T-helper 1 cell (primary cell): ENCODE measurements around the gene GNAI1.
A peak's percentile ranks its signal among the peaks of the same experiment; 100 is the strongest.
"Not testable (repeated sequence)": the region's sequence is repeated elsewhere in the genome, so short reads cannot be mapped to it uniquely, and the experiment has no call there.

ENCODE experiments used
- DNase-seq, 5 donors: peaks; one replicate each; pipeline ENCODE4 v3.0.0-alpha.2; 2012 to 2020

The GNAI1 gene

DNA sequence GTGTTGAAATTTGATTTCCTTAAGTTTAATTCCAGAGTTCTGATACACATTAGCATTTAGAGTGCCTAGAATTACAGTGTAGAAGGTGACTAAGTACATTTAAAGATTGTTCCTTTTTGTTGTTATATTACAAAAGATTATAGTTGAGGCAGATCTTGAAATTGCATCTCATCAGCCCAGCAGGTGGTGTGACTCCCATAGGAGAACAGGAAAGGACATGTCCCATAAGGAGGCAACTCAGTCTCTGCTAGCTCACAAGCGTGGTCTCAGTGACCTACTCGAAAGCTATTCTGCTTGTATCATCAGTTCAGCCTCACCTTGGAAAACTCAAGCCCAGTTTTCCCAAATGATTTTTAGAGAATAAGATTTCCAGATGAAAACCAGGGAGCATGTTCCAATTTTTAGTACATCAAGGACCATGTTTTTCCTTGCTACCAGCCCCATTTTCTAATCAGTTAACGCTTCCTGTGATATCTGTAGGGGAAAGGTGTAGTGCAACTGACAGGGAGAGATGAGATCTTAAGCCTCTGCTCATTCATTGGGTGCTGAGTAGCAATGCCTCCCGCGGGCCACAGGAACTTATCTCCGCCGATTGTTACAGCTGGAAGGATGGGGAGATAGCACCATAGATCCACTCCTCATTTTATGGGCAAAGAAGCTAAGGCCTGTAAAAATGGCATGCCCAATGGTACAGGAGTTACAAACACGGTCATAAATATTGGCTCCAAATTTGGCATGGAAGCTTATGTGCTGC, 1.1 kb upstream of the GNAI1 start:
- DNase-seq: no peak

DNA sequence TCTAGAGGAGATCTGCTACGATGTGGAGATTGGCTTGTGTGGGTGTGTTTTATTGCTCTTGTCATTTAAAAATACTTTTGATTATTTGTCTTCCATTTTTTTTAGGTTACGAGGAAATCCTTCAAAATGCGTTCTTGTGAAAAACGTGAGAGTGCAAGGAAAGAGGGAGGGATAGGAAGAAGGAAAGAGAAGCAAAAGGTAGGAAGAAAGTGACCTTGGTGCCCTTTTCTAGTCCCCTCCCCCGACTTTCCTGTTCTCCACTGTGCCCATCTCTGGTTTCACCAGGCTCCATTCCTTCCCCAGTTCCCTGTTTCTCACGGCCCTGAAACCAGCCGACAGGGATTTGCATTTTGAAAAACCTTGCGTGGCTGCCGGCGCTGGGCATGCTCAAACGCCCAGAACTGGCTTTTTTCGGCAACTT, 506 bp upstream of the GNAI1 start:
- DNase-seq: no peak

GRCh38 chr7:80135309-80136104, 876 bp downstream of the GNAI1 start:
- peak in 1 of 5 donors; percentile 24 for DNase-seq

DNA sequence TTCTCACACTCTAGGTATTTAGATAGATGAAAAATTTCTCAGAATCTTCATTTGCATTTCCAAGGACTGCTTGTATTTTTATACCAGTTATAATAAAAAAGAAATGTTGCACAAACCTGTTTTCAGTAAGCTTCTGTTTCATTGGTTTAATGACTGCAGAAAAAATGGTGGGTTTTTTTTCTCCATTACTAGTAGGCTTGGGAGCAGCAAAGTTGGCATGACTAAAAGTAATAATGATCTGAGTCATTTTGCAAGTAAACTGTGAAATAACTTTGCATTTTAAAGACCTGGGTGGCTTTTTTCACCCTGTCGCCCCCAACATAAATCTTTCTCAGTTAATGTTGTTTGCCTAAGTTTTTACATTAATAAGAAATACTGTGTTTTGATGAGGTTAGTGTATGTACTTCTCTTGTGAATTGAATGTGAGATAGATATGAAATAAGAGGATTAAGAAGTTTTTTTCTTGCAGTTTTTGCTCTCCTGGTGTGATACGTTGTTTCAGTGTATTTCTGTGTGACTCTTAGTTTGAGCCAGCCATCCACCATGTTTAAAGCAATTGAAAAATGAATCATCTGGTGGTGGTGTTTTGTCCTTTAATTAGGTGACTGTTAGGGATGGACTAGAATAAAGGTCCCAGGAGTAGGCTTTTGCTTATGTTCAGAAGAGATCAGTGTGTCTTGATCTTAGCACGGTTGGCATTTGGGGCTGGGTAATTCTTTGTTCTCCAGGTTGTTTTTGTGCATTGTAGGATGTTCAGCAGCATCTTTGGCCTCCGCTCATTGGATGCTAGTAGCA, 1.8 kb downstream of the GNAI1 start:
- peak in 1 of 5 donors; percentile 44 for DNase-seq

GRCh38 chr7:80137410-80137809, 2.8 kb downstream of the GNAI1 start:
- no peak for DNase-seq

GRCh38 chr7:80139236-80139635, 4.6 kb downstream of the GNAI1 start:
- DNase-seq: no peak

GRCh38 chr7:80140388-80140787, 5.8 kb downstream of the GNAI1 start:
- no peak for DNase-seq

DNA sequence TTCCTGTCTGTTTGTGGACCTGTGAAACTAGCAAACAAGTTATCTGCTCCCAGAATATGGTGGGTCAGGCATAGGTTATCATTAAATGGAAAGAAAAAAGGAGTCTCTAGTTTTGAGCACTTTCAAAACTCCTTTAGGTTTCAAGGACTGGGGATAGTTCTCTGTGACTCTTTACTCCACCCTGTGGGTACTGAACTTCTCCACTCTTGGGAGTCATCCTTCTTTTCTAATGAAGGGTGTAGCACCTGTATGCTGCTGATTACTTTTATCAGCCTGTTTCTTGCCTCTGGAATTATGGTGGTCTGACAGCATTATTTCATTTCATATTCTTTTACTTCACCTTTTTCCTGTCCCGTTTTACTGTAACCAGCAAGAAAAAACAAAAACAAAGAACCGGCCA, 6.7 kb downstream of the GNAI1 start:
- DNase-seq: no peak

DNA sequence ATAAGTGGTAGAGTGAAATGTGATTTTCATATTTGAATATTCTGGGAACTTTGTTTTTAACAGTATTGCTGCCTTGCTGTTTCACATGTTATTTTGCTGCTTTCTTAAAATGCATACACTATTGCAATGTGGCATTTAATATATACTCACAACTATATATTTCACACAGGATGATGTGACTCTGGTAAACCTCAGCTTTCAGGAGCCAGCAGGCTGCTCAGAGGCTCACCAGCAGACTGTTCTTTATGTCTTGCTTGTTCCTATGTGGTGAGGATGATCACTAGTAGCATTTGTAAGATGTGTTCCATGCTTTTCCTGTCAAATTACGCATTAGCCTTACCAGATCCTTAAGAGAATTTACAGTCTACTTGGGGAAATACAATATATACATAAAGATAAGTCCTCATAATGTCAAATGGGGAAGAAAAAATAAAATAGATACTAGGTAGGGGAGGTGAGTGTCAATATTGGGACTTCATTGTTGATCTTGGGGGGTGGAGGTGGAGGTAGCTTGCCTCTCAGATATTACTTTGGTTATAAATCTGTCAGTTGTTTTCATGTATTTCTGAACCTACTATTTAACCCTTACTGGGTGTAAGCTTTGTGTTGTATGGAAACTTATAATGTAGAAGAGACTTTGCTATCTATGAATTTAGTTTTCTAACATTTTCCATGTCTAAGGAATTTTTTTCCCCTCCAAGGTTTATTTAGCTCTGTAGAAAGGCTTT, 8.4 kb downstream of the GNAI1 start:
- DNase-seq: no peak

GRCh38 chr7:80145780-80146422, 11.3 kb downstream of the GNAI1 start:
- no peak for DNase-seq

GRCh38 chr7:80146545-80147182, 12.0 kb downstream of the GNAI1 start:
- no peak for DNase-seq

DNA sequence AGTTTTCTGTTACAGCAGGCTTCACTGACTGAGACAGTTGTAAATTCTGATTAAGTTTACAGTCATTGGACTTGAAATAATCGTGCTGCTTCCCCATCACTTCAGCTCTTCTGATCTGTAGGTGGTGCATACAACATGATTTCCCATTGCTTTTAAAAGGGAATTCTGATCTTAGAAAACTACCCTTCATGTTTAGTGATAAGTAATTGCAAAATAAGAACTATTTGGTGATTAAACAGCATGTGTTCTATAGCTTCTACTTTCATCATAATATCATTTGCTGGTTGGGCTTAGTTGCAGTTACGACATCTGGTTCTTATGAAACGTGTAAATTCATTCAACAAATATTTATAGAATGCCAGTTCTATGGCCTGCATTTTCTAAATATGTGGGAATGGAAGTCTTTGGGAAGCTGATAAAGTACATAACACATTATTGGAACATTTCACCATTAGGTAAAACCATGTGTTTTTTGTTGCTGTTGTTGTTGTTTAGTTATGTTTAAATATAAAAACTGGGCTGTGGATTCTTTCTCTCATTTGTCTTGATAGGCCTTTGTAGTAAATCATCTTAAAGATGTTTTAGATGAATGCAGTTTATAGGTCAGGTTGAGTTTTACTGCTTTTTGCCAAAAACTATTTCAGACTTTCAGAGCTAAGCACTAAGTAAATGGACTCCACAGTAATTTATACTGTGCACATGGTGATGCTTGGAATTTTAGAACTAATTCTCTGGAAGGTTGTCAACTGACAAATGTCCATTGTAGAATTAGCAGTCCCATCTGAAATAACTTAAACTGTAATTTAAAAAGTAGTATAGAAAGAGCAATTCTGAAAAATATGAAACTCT, 13.1 kb downstream of the GNAI1 start:
- no peak for DNase-seq

DNA sequence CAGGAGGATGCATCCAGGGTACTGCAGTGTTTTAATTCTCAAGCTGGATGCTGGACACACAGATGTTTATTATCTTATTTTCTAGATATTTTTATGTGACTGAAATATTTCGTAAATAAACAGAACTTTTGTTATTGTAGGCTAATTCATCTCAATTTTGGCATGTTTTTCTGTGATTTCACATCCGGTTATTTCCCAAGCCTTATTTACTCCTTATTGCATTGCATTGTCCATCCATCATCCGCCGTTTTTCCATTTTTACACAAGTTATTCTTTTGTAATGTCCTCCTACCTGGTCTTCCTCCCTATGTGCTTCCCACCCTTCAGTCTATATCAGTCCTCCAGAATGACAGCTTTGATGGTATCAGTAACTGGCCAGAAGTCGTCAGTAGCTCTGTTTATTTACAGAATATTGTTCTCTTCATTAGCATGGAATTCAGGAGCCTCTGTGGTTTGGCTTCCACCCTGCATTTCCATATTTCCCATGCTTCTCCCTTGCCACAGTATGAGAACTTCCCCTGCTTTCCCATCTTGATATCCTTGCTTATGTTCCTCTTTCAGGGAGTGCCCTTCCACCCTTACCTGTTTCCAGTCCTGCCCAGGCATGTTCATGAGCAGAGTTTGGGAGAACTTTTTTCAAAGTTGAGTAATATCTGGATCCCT, 16.1 kb downstream of the GNAI1 start:
- no peak for DNase-seq

DNA sequence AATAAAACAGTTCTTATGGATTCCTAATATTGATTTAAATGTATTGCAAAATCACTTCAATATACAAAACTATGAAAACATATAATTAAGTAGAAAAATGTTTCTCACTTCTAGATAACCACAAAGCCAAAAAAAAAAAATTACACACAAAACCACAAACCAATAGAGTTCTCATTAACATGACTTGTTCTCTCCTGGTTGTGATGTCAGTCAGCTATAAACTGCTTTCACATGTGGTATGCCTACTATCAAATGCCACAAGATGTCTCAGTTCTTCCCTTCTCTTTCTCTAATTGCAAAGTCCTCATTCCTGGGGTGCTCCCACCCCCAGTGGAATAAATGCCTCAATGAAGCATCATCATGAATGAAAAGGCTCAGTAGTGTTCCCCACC, 16.6 kb downstream of the GNAI1 start:
- peak in 1 of 5 donors; percentile 8 for DNase-seq

DNA sequence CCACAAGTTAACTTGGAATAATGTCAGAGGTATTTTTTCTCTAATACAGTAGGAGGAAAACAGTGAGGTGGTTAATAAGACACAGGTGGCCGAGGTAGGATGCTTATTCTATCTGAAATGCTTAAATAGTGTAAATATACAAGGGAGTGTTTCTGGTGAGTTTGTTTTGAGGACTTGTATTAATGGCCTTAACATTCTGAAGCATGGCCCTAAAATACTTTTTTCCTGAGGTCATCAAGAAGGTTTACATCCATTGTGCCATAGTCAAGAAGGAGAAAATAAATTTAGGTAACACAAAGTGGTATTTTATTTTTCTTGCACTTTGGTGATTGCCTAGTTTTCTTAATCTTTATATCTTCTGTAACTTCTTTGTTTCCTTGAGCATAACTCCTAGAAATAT, 18.8 kb downstream of the GNAI1 start:
- DNase-seq: no peak

- DNase-seq: no peak
Observed at GRCh38 chr7:80154656-80155333, 20.2 kb downstream of the GNAI1 start.

GRCh38 chr7:80155374-80155773, 20.7 kb downstream of the GNAI1 start:
- no peak for DNase-seq

DNA sequence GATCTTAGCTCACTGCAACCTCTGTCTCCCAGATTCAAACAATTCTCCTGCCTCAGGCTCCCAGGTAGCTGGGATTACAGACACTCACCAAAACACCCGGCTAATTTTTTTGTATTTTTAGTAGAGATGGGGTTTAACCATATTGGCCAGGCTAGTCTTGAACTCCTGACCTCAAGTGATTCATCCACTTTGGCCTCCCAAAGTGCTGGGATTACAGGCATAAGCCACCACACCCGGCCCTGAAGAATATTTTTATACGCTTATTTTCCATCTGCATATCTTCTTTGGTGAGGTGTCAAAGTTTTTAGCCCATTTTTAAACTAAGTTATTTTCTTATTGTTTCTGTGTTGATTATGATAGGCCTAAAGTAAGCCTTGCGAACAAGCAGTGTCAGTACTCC, 23.1 kb downstream of the GNAI1 start:
- not testable (repeated sequence) for DNase-seq

DNA sequence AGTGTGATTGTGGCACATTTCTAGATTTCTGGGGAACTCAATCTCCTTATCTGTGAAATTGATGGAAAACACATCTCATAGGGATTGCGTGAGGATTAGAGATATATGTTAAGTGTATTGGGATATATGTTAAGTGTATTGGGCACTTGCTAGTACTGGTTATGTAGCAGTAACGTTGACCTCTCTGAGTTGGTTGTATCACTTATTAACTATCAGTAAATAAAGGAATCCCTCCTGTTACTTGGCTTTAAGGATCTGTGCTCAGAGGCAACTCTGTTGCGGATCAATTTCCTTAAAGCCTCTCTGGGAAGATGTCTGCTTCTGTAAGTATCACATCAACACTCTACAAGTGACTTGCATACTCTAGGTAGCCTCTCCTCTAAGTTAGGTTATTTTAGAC, 25.2 kb downstream of the GNAI1 start:
- no peak for DNase-seq

DNA sequence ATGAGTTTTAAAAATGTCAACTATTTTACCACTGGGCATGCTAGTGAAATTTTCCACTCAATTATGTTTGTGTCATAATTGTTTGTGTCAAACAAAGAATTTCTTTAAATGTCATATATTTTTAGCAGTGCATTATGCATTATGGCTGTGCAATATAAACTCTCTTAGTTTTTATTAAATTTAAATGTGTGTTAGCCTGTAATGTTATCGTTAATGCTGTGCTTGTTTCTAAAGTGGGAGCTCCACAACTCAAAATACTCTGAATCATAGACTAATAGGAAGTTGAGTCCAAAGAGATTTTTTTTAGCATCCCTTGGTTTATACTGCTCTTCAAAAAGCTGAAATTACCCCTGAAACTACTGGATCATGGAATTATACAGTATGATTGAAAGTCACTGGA, 26.8 kb downstream of the GNAI1 start:
- DNase-seq: no peak
